Sigmoid colon (tissue), 4 donors: ENCODE measurements around the gene PIK3CD.

Experiments used
- CTCF ChIP-seq, 4 experiments: fragments of 450-650 bp in 3 of 4; fragments of 200-600 bp in 1 of 4; IDR thresholded peaks; one replicate each; pipeline ENCODE4 v1.5.1; 2016 to 2019; ENCODE audit warnings: antibody characterized with exemption in 4 of 4, mild to moderate bottlenecking in 3 of 4, moderate library complexity in 2 of 4
- EP300 ChIP-seq, 4 donors: sonication (generic); formaldehyde crosslinking; IDR thresholded peaks; one replicate each; pipeline ENCODE4 v1.6.1; 2017; ENCODE audit warnings: antibody characterized with exemption in 4 of 4
- POLR2AphosphoS5 ChIP-seq, 4 donors: sonication (generic); formaldehyde crosslinking; IDR thresholded peaks; one replicate each; pipeline ENCODE4 v1.6.1; 2017; ENCODE audit warnings: antibody characterized with exemption in 4 of 4

- no peak for TF ChIP-seq EP300 (IDR thresholded peaks at IDR 0.05)
- TF ChIP-seq CTCF (IDR thresholded peaks at IDR 0.05): no peak
- TF ChIP-seq POLR2AphosphoS5 (IDR thresholded peaks at IDR 0.05): no peak
Measured at GRCh38 chr1:9634582-9634981, 16.9 kb upstream of the PIK3CD start.
